IMR-90 (cell line): ENCODE results near the gene C9orf43. TPM values are rescaled to one million over a fixed set of nuclear protein-coding genes. Genes with fewer than 3 reads are reported as not detected.
"Not testable (repeated sequence)": the region's sequence is repeated elsewhere in the genome, so short reads cannot be mapped to it uniquely, and the experiment has no call there.

Experiments used
- ATAC-seq: fragments of 200-7000 bp; cut with Tn5 transposase; 2 replicates; pipeline ENCODE4 v1.9.1; 2020; ENCODE audit warnings: low read depth, mild to moderate bottlenecking, moderate library complexity
- BruUV-seq: library from RNA; stranded (reverse); fragments of 400-500 nt; replicated peaks from 2 replicates; lab custom pipeline; 2021; lab: Mats Ljungman, UMichigan
- CTCF ChIA-PET: fragments of 300-600 bp; formaldehyde crosslinking; extraction: SDS; loops from one replicate; lab custom pipeline; 2021; ENCODE audit warnings: antibody characterized with exemption; lab: Yijun Ruan, JAX
- POLR2A ChIA-PET: fragments of 300-600 bp; sonication (Branson Sonifier 250); formaldehyde crosslinking; loops from one replicate; lab custom pipeline; 2022; ENCODE audit warnings: antibody characterized with exemption; ENCODE audit not compliant: unreplicated experiment; lab: Charles Lee
- DNase-seq: peaks from one replicate; pipeline ENCODE4 v3.0.0; 2013
- H2AFZ ChIP-seq: replicated peaks from 2 replicates; pipeline ENCODE3; 2013; ENCODE audit warnings: low read length, mild to moderate bottlenecking; ENCODE audit not compliant: poor library complexity
- H2AK5ac ChIP-seq: 2 replicates; pipeline ENCODE4 v1.6.1; 2013; ENCODE audit warnings: low read depth, low read length, inconsistent platforms
- H2AK9ac ChIP-seq: replicated peaks from 2 replicates; pipeline ENCODE3; 2013; ENCODE audit warnings: mild to moderate bottlenecking, low read depth, low read length, moderate library complexity; ENCODE audit not compliant: poor library complexity
- H2BK120ac ChIP-seq: 2 replicates; pipeline ENCODE4 v1.6.1; 2013; ENCODE audit warnings: low read depth, low read length, inconsistent platforms
- H2BK15ac ChIP-seq: 3 replicates; pipeline ENCODE4 v1.6.1; 2013; ENCODE audit warnings: low read depth, low read length, inconsistent platforms
- H2BK20ac ChIP-seq: 2 replicates; pipeline ENCODE4 v1.6.1; 2013; ENCODE audit warnings: low read depth, mild to moderate bottlenecking, inconsistent platforms, low read length, moderate library complexity
- H2BK5ac ChIP-seq: 2 replicates; pipeline ENCODE4 v1.6.1; 2013; ENCODE audit warnings: mild to moderate bottlenecking, low read depth, low read length, inconsistent platforms; ENCODE audit not compliant: poor library complexity, severe bottlenecking
- H3K14ac ChIP-seq: replicated peaks from 2 replicates; pipeline ENCODE4 v1.6.1; 2013; ENCODE audit warnings: low read depth, low read length, inconsistent platforms
- H3K18ac ChIP-seq: 2 replicates; pipeline ENCODE4 v1.6.1; 2013; ENCODE audit warnings: low read depth, low read length, control low read depth
- H3K23ac ChIP-seq: 2 replicates; pipeline ENCODE4 v1.6.1; 2013; ENCODE audit warnings: low read depth, low read length, inconsistent platforms
- H3K27ac ChIP-seq: 2 replicates; pipeline ENCODE4 v1.5.1; 2013; ENCODE audit warnings: mild to moderate bottlenecking, control low read depth, low read length; ENCODE audit not compliant: insufficient read depth
- H3K27me3 ChIP-seq: 2 replicates; pipeline ENCODE4 v1.6.1; 2013; ENCODE audit warnings: low read length; ENCODE audit not compliant: control insufficient read depth, insufficient read depth
- H3K36me3 ChIP-seq: 2 replicates; pipeline ENCODE4 v1.6.1; 2013; ENCODE audit warnings: low read length, mixed read lengths; ENCODE audit not compliant: control insufficient read depth, insufficient read depth
- H3K4ac ChIP-seq: 2 replicates; pipeline ENCODE4 v1.6.1; 2013; ENCODE audit warnings: low read depth, low read length, inconsistent platforms
- H3K4me1 ChIP-seq: 2 replicates; pipeline ENCODE4 v1.6.1; 2013; ENCODE audit warnings: low read length, mixed read lengths; ENCODE audit not compliant: control insufficient read depth, insufficient read depth
- H3K4me2 ChIP-seq: 2 replicates; pipeline ENCODE4 v1.6.1; 2013; ENCODE audit warnings: low read depth, mild to moderate bottlenecking, control low read depth, low read length, moderate library complexity
- H3K4me3 ChIP-seq: 2 replicates; pipeline ENCODE4 v1.5.1; 2013; ENCODE audit warnings: low read depth, mild to moderate bottlenecking, control low read depth, low read length, moderate library complexity; ENCODE audit not compliant: insufficient read depth
- H3K56ac ChIP-seq: 2 replicates; pipeline ENCODE4 v1.6.1; 2013; ENCODE audit warnings: low read length, inconsistent platforms; ENCODE audit not compliant: insufficient read depth; ENCODE audit errors: extremely low read depth
- H3K79me1 ChIP-seq, 2 experiments: 2 replicates each; pipeline ENCODE4 v1.6.1; 2013; ENCODE audit warnings: low read length in 2 of 2, inconsistent platforms in 1 of 2, low read depth in 1 of 2
- H3K9ac ChIP-seq: 2 replicates; pipeline ENCODE4 v1.6.1; 2013; ENCODE audit warnings: low read depth, low read length, control low read depth
- H3K9me1 ChIP-seq: 2 replicates; pipeline ENCODE4 v1.6.1; 2013; ENCODE audit warnings: low read length, inconsistent platforms; ENCODE audit not compliant: insufficient read depth
- H3K9me3 ChIP-seq: 2 replicates; pipeline ENCODE4 v1.6.1; 2013; ENCODE audit warnings: low read length; ENCODE audit not compliant: control insufficient read depth, insufficient read depth
- H4K20me1 ChIP-seq: 2 replicates; pipeline ENCODE4 v1.6.1; 2013; ENCODE audit warnings: low read length, inconsistent platforms; ENCODE audit not compliant: insufficient read depth
- H4K5ac ChIP-seq: 2 replicates; pipeline ENCODE4 v1.6.1; 2013; ENCODE audit warnings: mild to moderate bottlenecking, low read depth, low read length, control low read depth
- H4K8ac ChIP-seq, 2 experiments: 2 replicates each; pipeline ENCODE4 v1.6.1; 2013; ENCODE audit warnings: low read depth in 2 of 2, low read length in 2 of 2, control low read depth in 1 of 2, inconsistent platforms in 1 of 2
- H4K91ac ChIP-seq: 2 replicates; pipeline ENCODE4 v1.6.1; 2013; ENCODE audit warnings: low read depth, low read length, inconsistent platforms; ENCODE audit not compliant: insufficient read depth
- CTCF ChIP-seq: conservative IDR thresholded peaks from 2 replicates; pipeline ENCODE4 v1.5.1; 2012; ENCODE audit warnings: mild to moderate bottlenecking, low read depth, low read length, improper control_type of control experiment
- RAD21 ChIP-seq: IDR thresholded peaks from 2 replicates; pipeline ENCODE4 v1.6.1; 2012; ENCODE audit warnings: low read length, improper control_type of control experiment
- SMC3 ChIP-seq: fragments of 150-350 bp; IDR thresholded peaks from 2 replicates; pipeline ENCODE4 v1.6.1; 2016; ENCODE audit warnings: low read depth, mild to moderate bottlenecking, antibody characterized with exemption, low read length, moderate library complexity
- WGBS, 2 experiments: methylation state at CpG; one replicate each; pipeline versions ENCODE4 v1.1.5 to v1.1.7; 2013; ENCODE audit warnings: missing lambda C conversion rate in 2 of 2; ENCODE audit not compliant: insufficient read length in 1 of 2; ENCODE audit errors: extremely low coverage in 2 of 2; 5-methylcytosine and 5-hydroxymethylcytosine counted together
- dilution Hi-C: fragments of 300-500 bp; cut with HindIII; formaldehyde crosslinking; loops from one replicate; pipeline ENCODE4 v1.14.3; 2018; ENCODE audit warnings: low sequenced_read_pairs; ENCODE audit not compliant: unreplicated experiment
- in situ Hi-C: fragments of 300-500 bp; cut with MboI; formaldehyde crosslinking; loops from 3 replicates; pipeline ENCODE4 v1.14.3; 2019; ENCODE audit warnings: low sequenced_read_pairs, inconsistent platforms, mixed read lengths
- intact Hi-C: fragments of 100-400 bp; cut with micrococcal nuclease; formaldehyde crosslinking; loops from 2 replicates; pipeline ENCODE4 v1.10.0; 2022
- polyA plus RNA-seq, 3 experiments: library from polyadenylated mRNA; depleted of rRNA; stranded (reverse); fragments of >200 nt; gene quantifications; 2 replicates each; pipeline ENCODE4 v1.2.3, GENCODE V29; 2012; ENCODE audit warnings: low replicate concordance in 1 of 3
- total RNA-seq: library from RNA; depleted of rRNA; stranded (reverse); fragments of >200 nt; gene quantifications from 2 replicates; pipeline ENCODE4 v1.2.3, GENCODE V29; 2012

Gene C9orf43
- total and polyA plus RNA-seq, 2 of the 4 experiments (the other 2 are of a cell fraction): 0.36 to 0.46 TPM

DNA sequence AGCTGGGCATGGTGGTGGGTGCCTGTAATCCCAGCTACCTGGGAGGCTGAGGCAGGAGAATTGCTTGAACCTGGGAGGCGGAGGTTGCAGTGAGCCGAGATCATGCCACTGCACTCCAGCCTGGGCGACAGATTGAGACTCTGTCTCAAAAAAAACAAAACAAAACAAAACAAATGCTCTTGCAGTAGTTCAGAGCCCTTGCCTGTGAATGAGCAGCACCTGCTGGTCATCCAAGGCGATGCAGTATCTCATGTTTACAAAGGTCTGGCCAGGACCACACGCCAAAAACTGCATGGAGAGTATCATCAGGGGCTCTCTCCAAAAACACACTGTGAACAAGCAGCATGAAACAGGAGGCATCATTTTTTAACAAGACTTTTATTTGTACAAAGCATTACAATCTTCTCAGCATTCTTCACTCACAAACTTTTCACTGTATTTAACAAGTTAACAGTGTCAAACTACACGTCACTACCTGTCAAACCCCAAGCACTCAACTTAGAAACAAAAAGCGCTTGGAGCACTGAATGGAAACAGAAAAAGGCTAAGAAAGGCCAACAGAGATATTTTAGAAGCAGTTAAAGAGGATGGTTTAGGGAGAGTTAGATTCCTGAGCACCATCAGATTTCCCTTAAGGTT, 3.6 kb upstream of the C9orf43 start:
- intact Hi-C loops: loop anchor here (1.0 kb wide), 3 partner anchors 52 to 132 kb away; partner anchors contain the start of genes CDC26 and PRPF4
- H3K23ac ChIP-seq, H2AFZ ChIP-seq, H3K9me3 ChIP-seq, H3K56ac ChIP-seq, H3K27ac ChIP-seq, H3K4me2 ChIP-seq, H3K4ac ChIP-seq, H2BK5ac ChIP-seq, in situ Hi-C loops, H3K36me3 ChIP-seq, H2AK5ac ChIP-seq, H3K9me1 ChIP-seq, H2AK9ac ChIP-seq, H4K8ac ChIP-seq, H3K4me1 ChIP-seq, H3K18ac ChIP-seq, H4K20me1 ChIP-seq, H2BK15ac ChIP-seq, BruUV-seq, H2BK120ac ChIP-seq, H3K14ac ChIP-seq, H3K9ac ChIP-seq, dilution Hi-C loops, H3K4me3 ChIP-seq, POLR2A ChIA-PET, H4K5ac ChIP-seq, H3K27me3 ChIP-seq, H4K91ac ChIP-seq, H2BK20ac ChIP-seq: not testable (repeated sequence)
- CTCF ChIA-PET: interaction anchor here (0.6 kb wide), 1 partner anchor 39 kb away, joined by 4 read pairs; no protein-coding TSS in a partner anchor
- ATAC-seq: peak; percentile 28
- TF ChIP-seq SMC3: peak; percentile 77
- TF ChIP-seq CTCF: peak; percentile 81
- TF ChIP-seq RAD21: peak; percentile 79
- WGBS, 2 experiments: 0% methylated on average over 1 of the region's 7 CpGs; no CpG with 5 or more reads in 1 of the 2 experiments
- H3K79me1 ChIP-seq: peaks cover 12 to 19% of the 10 kb centered on the region in 2 experiments; a peak in 3 of 4 replicates
- DNase-seq: peak; percentile 78
